ENCODE data around the gene MTRFR.

GRCh38 chr12:123199936-123200335 is 33.3 kb upstream of the MTRFR start:
- TF ChIP-seq POLR2A (IDR thresholded peaks at IDR 0.05; ENCODE audit: low read length): no peak
- no peak for TF ChIP-seq GATA1 (IDR thresholded peaks at IDR 0.05; ENCODE audit: low read depth, low read length)
